ENCODE results near the gene ACTR3C.
"Not testable (repeated sequence)": the region's sequence is repeated elsewhere in the genome, so short reads cannot be mapped to it uniquely, and the experiment has no call there.

DNA sequence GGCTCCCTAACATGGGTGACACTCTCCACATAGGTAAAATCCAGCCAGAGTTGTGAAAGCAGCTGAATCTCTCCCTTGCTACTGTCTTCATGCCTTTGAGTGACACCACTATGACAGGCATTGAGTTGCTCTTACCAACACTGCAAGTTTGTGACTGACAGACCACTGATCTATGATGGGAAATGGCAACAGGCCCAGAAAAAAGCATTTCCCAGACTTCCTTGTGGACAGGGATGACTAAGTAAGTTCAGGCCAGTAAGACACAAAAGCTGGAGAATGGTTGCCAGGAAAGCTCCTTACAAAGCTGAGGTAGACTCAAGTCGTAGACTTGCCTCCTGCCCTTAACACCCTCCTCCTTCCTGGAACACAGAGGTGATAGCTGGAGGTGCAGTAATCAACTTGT, 20.4 kb downstream of the ACTR3C start:
- TF ChIP-seq, protein P1, sequence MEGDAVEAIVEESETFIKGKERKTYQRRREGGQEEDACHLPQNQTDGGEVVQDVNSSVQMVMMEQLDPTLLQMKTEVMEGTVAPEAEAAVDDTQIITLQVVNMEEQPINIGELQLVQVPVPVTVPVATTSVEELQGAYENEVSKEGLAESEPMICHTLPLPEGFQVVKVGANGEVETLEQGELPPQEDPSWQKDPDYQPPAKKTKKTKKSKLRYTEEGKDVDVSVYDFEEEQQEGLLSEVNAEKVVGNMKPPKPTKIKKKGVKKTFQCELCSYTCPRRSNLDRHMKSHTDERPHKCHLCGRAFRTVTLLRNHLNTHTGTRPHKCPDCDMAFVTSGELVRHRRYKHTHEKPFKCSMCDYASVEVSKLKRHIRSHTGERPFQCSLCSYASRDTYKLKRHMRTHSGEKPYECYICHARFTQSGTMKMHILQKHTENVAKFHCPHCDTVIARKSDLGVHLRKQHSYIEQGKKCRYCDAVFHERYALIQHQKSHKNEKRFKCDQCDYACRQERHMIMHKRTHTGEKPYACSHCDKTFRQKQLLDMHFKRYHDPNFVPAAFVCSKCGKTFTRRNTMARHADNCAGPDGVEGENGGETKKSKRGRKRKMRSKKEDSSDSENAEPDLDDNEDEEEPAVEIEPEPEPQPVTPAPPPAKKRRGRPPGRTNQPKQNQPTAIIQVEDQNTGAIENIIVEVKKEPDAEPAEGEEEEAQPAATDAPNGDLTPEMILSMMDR (IDR thresholded peaks at IDR 0.05), result not testable (repeated sequence)
- TF ChIP-seq POLR2A, EP300 (IDR thresholded peaks at IDR 0.05): not testable (repeated sequence)
